Measurements from ENCODE around the gene GSG1L2. TPM values are rescaled to one million over a fixed set of nuclear protein-coding genes. Genes with fewer than 3 reads are reported as not detected.

GSG1L2 gene
- total and polyA plus RNA-seq, 2 donors (not counting 1 experiment from before 2014, with no cell fraction given), result not detected

DNA sequence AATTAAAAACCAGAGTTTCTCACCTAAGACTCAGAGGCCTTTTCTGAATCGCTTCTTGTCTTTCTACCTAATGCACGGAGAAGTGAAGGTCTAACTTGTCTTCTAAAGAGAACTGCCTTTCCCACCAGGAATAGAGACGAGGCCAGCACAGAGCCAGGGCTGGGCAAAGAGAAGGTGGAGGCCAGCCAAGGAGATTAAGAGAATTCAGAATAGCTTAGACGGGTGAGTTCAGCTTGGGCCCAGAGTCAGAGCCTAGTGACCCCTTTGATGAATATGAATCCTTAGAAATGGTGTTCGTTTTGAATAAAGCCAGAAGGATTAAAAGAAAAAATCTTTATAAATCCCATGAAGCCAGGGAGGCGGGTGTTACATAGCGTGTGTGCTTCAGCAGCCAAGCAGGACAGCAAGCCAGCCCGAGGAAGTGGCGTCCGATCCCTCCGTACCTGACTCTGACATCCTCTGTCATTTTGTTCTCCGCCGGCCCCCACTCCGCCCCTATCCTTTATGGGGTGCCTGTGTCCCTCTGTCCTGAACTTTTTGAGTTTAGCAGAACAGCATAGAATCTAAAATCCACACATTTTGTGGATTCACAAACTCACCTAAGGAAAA, 7.4 kb downstream of the GSG1L2 start:
- POLR2A ChIA-PET, result no interaction called here
- Histone ChIP-seq H3K79me2 (ENCODE audit: control insufficient read depth, insufficient read depth, low read length) (no peaks in the 10 kb centered on the region), H3K27ac (ENCODE audit: low read length in 2 of 2) (no peak overlapping the region), H4K20me1 (ENCODE audit: control insufficient read depth, insufficient read depth, low read length, poor library complexity, severe bottlenecking) (no peaks in the 10 kb centered on the region), H3K4me3 (ENCODE audit: control extremely low read depth in 1 of 5, extremely low read depth in 1 of 5, insufficient read depth in 1 of 5, low read depth in 2 of 5, low read length in 4 of 5) (no peak overlapping the region), H3K4me2 (replicated peaks; ENCODE audit: low read depth, low read length, poor library complexity, severe bottlenecking) (no peak overlapping the region), H2AFZ (ENCODE audit: insufficient read depth, low read depth, low read length, poor library complexity, severe bottlenecking) (no peak overlapping the region), H3K27me3 (replicated peaks in 1 of 4; ENCODE audit: control extremely low read depth in 1 of 4, control insufficient read depth in 3 of 4, insufficient read depth in 4 of 4, low read length in 3 of 4) (no peaks in the 10 kb centered on the region), H3K9me3 (ENCODE audit: control extremely low read depth in 1 of 3, control insufficient read depth in 2 of 3, insufficient read depth in 1 of 3, low read length in 2 of 3) (peaks cover 0 to 8% (median 0%) of the 10 kb centered on the region in 3 donors), H3K9ac (ENCODE audit: low read length) (no peak overlapping the region), H3K4me1 (ENCODE audit: control insufficient read depth in 2 of 2, insufficient read depth in 2 of 2, low read length in 2 of 2) (no peaks in the 10 kb centered on the region), H3K36me3 (replicated peaks in 1 of 2; ENCODE audit: control extremely low read depth in 1 of 2, control insufficient read depth in 1 of 2, extremely low read depth in 1 of 2, insufficient read depth in 2 of 2, low read length in 1 of 2) (no peaks in the 10 kb centered on the region)
- intact Hi-C loops (cut with micrococcal nuclease), result no loop called here
- TF ChIP-seq CTCF (IDR thresholded peaks at IDR 0.05) (no peak), EZH2 (IDR thresholded peaks at IDR 0.05; ENCODE audit: borderline replicate concordance, insufficient read depth, low read depth, low read length, poor library complexity, severe bottlenecking) (no peak)
- CTCF ChIA-PET, result no interaction called here
- 96% methylated on average over 11 of the region's 14 CpGs for WGBS (ENCODE audit: insufficient coverage)
- no peak for DNase-seq
- Mint-ChIP-seq H3K4me1 (no peaks in the 10 kb centered on the region), H3K4me3 (no peak overlapping the region), H3K27ac (no peak overlapping the region), H3K9me3 (ENCODE audit: insufficient read depth) (peaks cover 6% of the 10 kb centered on the region), H3K27me3 (peaks cover 3% of the 10 kb centered on the region)
- no peak for ATAC-seq (ENCODE audit: low read depth)

DNA sequence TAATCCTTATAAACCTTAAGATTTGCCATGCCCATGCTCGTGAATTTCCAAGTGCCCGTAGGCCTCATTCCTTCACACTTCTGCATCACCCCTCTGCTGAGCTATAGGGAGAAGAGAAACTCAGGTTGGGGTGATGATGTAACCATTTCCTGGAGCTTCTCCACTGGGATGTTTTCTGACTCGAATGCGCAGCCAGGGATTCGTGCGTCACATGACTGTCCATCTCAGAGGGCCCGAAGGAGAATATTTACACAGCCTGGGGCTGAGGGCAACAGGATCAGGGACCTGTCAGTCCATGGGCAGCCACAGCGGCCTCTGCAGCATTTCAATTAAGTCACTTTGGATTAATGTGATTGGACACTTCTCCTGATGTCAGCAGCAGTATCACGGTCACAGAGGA, 8.7 kb downstream of the GSG1L2 start:
- Histone ChIP-seq H3K4me1 (ENCODE audit: control insufficient read depth in 2 of 2, insufficient read depth in 2 of 2, low read length in 2 of 2) (no peaks in the 10 kb centered on the region), H3K27me3 (replicated peaks in 1 of 4; ENCODE audit: control extremely low read depth in 1 of 4, control insufficient read depth in 3 of 4, insufficient read depth in 4 of 4, low read length in 3 of 4) (no peaks in the 10 kb centered on the region), H4K20me1 (ENCODE audit: control insufficient read depth, insufficient read depth, low read length, poor library complexity, severe bottlenecking) (no peaks in the 10 kb centered on the region), H3K4me2 (replicated peaks; ENCODE audit: low read depth, low read length, poor library complexity, severe bottlenecking) (no peak overlapping the region), H3K79me2 (ENCODE audit: control insufficient read depth, insufficient read depth, low read length) (no peaks in the 10 kb centered on the region), H3K36me3 (replicated peaks in 1 of 2; ENCODE audit: control extremely low read depth in 1 of 2, control insufficient read depth in 1 of 2, extremely low read depth in 1 of 2, insufficient read depth in 2 of 2, low read length in 1 of 2) (no peaks in the 10 kb centered on the region), H3K9ac (ENCODE audit: low read length) (no peak overlapping the region), H3K4me3 (ENCODE audit: control extremely low read depth in 1 of 5, extremely low read depth in 1 of 5, insufficient read depth in 1 of 5, low read depth in 2 of 5, low read length in 4 of 5) (no peak overlapping the region), H3K27ac (ENCODE audit: low read length in 2 of 2) (no peak overlapping the region), H2AFZ (ENCODE audit: insufficient read depth, low read depth, low read length, poor library complexity, severe bottlenecking) (no peak overlapping the region), H3K9me3 (ENCODE audit: control extremely low read depth in 1 of 3, control insufficient read depth in 2 of 3, insufficient read depth in 1 of 3, low read length in 2 of 3) (peaks cover 0 to 12% (median 0%) of the 10 kb centered on the region in 3 donors)
- ChIA-PET POLR2A (no interaction called here), CTCF (no interaction called here)
- intact Hi-C loops (cut with micrococcal nuclease), result no loop called here
- Mint-ChIP-seq H3K9me3 (ENCODE audit: insufficient read depth) (peaks cover 6% of the 10 kb centered on the region), H3K27me3 (no peaks in the 10 kb centered on the region), H3K4me3 (no peak overlapping the region), H3K4me1 (no peaks in the 10 kb centered on the region), H3K27ac (no peak overlapping the region)
- ATAC-seq (ENCODE audit: low read depth) (no peak), DNase-seq (no peak)
- 83% methylated on average over 7 of the region's 9 CpGs for WGBS (ENCODE audit: insufficient coverage)
- TF ChIP-seq CTCF (IDR thresholded peaks at IDR 0.05) (no peak), EZH2 (IDR thresholded peaks at IDR 0.05; ENCODE audit: borderline replicate concordance, insufficient read depth, low read depth, low read length, poor library complexity, severe bottlenecking) (no peak)
